Embryonic facial prominence (tissue), 1 donor: Measurements from ENCODE around the gene PRLR.
"Not testable (repeated sequence)": the region's sequence is repeated elsewhere in the genome, so short reads cannot be mapped to it uniquely, and the experiment has no call there.

ENCODE experiments used
- DNase-seq: peaks from one replicate; pipeline ENCODE4 v3.0.0-alpha.2; 2016; ENCODE audit errors: extremely low spot score

The PRLR gene

DNA sequence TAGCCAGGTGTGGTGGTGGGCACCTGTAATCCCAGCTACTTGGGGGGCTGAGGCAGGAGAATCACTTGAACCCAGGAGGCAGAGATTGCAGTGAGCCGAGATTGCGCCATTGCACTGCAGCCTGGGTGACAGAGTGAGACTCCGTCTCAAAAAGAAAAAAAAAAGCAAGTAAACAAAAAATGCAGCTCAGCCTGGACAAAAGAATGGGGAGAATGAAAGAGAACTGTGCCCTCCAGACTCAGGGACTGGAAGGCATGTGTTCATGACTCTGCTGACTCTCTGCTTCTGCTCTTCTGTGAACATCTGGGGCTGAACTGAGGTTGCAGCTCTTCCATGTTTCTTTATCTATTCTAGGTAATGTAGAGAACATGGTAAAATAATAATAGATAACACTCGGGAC is 194.4 kb downstream of the PRLR start:
- not testable (repeated sequence) for DNase-seq

DNA sequence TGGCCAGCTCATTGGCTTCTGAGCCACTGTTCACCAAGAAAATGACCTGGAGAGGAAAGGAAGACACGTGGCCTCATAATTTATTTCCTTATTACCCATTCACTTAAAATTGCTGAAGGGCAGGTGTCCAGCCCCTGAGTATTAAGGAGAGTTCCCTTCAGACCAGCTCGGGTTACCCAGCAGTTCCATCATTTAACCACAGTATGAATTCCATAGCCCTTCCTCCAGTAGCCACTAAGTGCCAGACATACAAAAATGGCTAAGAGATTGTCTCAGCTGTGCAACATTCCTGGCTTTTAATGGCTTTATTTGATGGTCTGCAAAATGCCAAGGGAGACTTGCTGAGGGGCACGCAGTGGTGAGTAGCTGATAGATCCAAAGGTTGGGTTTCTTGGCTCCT is 195.0 kb downstream of the PRLR start:
- DNase-seq: no peak

DNA sequence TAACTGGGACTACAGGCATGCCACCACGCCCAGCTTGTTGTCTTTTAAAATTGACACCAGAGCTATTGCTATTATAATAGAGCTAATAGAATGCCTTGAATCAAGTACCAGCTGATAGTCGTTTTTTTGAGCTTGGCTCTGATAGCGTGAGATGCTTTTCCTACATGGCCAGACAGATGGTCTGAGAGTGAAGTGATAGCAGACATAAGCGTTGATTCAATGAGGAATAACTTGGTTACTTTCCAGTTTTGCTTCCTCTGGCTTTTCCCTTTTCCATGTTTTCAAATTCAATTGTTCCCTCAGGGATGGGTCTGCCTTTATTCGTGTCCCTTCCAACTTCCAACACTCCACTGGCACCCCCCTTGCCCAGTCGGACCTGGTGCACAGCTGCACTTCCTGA is 197.9 kb downstream of the PRLR start:
- no peak for DNase-seq

DNA sequence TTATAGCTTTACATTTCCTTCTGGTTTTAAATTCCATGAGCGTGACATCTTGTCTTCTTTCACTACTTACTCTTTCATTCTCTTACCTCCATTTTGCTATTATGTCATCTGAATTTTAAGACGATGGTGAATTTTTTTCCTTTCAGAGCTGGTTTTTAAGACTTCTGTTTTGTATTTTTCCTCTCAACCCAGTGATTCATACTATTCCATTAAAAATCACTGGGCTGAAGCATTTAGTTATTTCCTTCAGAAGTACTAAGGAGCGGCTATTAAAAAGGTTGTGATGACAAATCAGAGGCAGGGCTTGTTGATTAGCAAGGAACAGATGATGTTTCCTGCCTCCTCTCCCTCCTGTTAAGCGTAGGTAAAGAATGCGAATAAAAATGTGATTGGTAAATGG is 199.0 kb downstream of the PRLR start:
- DNase-seq: no peak

DNA sequence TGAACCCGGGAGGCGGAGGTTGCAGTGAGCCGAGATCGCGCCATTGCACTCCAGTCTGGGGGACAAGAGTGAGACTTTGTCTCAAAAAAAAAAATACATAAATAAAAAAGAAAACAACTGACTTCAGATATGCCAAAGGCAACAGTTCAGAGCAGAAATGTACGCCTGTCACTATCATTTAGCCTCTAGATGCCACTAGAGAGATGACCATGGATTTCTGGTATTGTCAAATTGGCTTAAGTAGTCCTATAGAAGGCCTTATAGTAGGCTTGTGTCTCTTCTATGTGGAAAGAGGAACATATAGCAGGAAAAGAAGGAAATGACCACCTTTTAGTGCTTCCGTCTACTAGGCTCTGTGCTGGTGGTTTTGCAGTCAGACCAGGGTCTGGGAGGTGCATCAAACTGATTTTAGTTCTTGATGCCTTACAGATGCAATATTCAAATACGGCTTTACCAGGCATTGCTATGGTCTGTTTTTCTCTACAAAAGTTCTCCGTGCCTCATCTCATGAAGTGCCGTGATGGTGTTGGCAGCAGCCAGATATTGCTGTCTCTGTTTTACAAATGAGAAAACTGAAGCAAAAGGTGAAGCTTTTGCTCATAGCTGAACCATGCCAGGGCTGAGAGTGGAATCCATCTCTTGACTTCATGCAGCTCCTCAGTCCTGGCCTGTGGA is 199.7 kb downstream of the PRLR start:
- no peak for DNase-seq

DNA sequence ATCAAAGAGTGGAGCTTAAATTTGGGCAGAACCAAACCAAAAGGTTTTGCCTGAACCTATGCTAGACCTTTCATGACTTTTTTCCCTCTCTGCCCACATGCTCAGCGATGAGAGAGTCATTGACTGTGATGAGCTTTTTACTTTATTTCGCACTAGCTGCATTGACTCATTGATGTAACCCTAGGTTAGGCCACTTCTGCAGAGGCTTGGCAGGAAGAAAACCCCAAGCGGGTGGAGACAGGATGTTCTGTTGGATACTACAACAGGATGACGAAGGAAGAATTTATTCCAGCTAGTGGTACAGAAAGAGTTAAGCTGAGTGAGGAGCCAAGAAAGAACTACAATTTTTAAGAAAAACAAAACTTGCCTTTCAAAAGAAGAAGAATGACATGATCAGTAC is 201.0 kb downstream of the PRLR start:
- no peak for DNase-seq

DNA sequence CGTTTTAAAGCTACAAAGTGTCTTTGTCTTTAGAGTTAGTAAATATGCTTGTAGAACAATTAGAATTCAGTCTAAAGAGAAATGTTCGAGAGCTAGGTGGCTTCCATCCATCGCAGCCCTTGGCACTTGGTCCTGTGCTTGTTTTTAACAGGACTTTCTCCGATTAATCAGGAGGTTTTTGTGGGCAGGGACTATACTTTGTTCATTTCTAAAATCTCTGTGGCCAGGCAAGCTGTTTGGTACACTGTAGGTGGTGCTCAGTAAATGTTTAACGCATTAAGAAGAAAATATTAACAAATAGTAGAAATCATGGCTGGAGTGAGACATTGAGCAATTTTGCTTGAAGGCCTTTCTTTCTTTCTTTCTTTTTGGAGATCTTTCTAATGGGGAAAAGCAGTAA is 203.3 kb downstream of the PRLR start:
- no peak for DNase-seq

DNA sequence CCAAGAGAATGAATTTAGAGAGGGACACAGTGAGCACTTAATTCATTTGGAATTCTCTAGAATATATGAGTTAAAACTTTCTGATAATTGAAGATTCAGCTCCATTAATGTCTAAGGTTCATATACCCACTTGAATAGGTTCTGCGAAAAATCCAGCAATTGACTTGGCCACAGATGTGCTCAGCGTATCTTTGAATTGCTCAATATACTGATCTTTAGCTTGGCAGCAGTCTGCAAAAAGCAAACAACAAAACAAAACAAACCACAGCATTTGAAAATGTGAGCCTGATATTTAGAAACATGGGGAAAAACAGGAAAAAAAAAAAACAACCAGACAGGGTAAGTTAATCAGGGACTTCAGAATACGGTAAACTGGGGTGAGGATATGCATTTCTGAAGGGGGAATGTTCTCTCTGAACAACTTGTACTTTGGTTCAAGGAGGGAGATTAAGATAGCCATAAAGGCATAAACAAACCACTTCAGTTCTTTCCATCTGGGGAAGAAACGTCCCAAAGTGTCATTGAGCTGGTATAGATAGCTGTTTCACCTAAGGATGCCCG is 203.9 kb downstream of the PRLR start:
- DNase-seq: no peak

DNA sequence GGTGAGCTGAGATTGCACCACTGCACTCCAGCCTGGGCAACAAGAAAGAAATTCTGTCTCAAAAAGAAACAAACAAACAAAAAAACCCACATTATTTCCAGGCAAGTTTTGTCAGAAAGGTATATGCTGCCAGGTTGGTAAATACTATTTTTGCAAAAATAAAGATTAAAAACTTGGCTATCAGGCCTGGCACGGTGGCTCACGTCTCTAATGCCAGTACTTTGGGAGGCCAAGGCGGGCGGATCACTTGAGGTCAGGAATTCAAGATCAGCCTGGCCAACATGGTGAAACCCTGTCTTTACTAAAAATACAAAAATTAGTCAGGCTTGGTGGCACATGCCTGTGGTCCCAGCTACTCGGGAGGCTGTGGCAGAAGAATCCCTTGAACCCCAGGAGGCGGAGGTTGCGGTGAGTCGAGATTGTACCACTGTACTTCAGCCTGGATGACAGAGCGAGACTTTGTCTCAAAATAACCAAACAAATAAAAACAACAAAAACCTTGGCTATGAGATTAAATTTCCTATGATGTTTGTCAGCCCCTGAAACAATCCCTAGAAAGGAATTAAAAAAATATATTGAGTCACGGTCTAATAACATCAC is 205.3 kb downstream of the PRLR start:
- DNase-seq: no peak

DNA sequence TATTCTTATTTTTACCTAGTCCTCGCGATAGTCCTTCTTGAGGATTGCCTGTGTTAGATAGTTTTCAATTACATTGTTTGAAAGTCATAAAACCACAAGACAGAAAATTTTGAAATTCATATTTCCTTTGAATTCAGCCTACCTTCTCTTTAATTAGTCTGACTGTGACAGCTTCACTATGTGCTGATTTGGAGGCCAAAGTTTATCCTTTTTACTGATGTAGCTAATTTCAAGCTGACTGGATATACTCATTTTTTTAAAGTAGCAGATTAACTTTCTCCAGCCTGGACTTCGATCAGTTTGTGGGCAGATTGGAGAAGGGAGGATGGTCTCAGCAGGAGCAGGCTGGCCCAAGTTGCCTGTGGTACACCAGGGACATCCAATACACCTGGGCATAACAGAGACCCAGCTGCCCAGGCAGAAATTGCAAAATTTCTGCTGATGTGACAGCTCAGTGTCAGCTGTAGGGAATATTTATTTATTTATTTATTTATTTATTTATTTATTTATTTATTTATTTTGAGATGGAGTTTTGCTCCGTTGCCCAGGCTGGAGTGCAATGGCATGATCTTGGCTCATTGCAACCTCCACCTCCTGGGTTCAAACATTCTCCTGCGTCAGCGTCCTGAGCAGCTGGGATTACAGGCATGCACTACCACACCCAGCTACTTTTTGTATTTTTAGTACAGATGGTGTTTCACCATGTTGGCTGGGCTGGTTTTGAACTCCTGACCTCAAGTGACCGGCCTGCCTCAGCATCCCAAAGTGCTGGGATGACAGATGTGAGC is 206.7 kb downstream of the PRLR start:
- DNase-seq: no peak

DNA sequence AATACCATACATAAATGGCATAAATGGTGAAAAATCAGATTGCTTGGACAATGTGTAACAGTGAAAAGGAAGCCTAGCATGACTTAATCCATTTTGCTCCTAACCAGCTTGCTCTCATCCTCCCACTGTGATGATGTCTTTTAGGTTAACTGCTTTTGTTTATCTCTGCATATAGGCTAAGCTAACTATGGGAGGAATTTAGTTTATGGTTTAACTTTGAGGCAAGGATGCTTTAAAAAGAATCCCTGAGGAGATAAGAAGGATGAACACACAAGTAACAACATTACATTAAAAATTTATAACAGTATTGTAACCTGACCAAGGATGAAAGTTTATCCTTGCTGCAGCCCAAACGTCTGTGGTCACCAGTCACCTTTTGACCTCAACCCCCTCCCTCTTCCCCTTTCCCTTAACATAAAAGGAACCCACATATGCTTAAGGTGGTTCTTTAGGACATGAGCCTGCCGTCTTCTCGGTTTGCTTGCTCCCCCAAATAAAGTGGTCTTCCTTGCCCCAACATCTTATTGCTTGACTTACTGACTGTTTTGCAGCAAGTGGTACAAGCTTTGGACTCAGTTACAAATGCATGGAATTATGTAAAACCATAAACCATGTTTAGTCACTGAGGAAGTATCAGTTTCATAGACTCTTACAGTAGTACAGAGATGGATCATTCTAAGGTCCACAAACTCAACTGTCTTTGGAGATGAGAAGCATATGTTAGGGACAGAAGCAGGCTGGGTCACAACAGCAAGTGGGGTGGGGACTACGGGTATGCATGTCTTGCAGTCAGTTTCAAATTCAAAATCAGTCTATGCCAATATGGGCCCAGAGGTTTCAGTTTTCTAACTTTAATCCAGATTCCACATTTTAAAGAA is 213.9 kb downstream of the PRLR start:
- DNase-seq: no peak

DNA sequence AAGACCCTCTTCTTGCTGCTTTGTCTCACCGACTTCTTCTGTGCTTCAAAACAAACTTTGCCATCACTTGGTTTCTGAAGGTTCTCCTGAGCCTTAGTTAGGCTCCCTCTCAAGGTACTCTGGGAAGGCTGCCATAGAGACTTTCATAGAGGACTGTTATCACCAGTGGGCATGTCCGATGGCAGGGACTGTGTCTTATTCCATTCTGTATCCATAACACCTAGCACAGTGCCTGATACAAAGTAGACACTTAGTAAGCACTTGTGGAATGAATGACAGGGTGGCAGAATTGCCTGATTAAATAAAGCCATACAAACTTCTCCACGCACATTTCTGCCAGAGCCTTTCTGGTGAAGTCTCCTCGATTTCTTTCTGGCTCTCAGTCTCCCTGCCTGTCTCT is 215.2 kb downstream of the PRLR start:
- DNase-seq: no peak

DNA sequence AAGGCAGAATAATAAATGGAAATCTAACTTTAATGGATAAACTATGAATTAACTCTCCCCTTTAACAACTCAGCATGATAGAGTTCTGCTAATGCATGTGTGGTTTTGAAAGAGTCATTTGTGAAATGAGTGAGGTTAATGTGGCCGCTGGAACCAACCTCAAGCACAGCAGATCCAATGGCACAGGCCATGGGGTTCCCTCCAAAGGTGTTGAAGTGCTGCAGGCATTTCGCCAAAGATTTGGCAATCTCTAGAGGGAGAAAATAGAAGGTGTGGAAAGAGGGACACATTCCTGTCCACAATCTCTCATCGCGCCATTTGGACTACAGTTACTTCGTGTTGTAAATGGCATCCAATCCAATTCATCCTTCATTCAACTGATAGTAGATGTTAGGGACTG is 217.5 kb downstream of the PRLR start:
- DNase-seq: no peak

DNA sequence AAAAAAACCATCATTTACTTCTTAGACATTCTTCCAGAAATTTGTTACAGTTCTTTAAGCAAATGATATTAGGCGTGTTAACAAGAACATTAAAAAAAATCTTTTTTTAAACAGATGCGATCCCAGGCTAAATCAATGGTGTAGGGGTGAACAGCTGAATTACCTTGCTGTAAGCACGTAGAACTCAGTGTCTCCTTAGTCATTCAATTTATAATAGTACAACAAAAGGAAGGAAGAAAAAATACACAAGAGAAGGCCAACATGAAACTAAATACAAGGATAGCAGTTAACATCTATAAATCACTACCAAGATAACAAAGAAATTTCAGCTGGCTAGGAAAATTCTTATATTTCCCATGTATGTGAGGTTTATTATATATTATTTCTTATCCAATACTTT is 217.9 kb downstream of the PRLR start:
- DNase-seq: no peak

DNA sequence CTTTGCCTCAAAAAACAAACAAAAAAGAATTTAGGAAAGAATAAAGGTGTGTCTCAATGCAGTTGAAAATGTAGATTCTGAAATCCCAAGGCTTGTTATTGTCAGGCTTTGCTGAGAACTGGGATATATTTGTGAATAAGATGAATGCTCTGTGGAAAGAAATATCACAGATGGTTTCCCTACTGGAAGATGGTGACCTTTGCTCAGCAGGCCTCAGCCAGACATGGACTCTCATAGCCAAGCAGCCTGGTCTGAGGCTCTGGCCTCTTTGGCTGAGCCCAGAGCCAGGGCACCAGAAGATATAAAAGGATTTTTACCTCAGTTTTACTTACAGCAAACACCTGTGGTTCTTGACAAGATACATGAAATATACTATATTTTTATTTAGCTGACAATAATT is 219.6 kb downstream of the PRLR start:
- no peak for DNase-seq

DNA sequence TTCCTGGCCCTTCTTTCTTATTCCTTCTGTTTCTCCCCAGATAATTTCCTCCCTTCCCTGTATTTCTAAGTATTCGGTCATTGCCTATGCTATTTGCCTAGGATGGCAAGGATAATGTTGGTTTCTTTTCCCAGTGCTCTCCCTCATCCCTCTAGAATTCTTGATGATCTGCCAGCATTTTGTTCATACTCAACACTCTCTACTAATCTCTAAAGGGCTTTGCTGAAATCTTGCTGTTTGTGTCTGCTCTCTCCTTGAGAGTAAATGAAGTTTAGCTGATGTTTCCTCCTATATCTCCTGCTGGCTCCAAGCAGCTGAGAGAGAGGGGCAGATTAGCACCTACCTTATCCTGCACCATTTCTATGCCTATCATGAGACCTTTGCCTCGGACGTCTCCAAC is 220.6 kb downstream of the PRLR start:
- no peak for DNase-seq

DNA sequence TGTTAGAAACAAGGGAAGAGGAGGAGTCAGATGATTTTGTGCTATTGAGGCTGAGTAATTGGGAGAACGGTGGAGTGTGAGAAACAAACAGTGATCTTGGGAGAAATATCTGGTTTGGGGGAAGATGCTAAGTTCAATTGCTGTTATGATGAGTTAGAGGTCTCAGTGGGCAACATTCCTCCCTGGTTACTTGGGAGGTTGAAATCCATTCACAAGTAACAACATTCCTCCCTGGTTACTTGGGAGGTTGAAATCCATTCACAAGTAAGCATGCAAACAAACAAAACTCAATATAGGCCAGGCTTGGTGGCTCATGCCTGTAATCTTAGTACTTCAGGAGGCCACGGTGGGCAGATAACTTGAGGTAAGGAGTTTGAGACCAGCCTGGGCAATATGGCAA is 221.3 kb downstream of the PRLR start:
- DNase-seq: no peak

DNA sequence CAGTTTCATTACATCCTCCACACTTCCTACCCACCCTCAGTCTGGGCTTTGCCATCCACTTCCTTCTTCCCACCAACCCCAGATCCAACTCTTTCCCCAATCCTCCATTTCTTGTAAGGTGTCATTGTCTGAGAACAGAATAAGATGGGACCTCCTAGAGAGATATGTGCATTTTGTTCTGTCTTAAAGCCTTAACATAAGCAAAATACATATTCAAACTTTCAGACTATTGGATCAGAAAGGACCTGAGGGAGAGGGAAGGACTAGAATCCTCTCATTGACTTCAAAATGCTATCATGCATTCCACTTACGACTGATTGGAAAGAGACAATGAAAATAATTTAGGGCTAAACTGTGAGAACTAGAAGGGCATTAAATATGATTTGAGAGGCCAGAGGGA is 225.5 kb downstream of the PRLR start:
- DNase-seq: no peak

DNA sequence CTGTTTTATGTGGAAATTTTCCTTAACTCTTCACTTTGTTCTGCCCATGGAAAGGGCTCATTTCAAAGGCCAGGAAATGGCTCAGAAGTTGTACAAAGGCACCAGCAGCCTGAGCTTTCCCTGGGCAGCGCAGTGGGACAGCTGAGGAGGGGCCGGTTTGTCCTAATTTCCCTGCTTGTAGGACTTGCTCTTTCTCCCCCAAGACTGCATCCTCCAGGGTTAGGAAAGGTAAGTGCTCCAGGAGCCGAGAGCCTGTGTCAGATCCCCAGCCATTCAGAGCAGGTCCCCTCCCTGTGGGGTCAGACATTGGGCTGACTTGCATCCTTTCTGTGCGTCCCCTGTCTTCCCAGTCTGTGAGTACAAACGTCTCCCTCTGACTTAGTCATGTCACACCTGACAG is 226.1 kb downstream of the PRLR start:
- DNase-seq: no peak

DNA sequence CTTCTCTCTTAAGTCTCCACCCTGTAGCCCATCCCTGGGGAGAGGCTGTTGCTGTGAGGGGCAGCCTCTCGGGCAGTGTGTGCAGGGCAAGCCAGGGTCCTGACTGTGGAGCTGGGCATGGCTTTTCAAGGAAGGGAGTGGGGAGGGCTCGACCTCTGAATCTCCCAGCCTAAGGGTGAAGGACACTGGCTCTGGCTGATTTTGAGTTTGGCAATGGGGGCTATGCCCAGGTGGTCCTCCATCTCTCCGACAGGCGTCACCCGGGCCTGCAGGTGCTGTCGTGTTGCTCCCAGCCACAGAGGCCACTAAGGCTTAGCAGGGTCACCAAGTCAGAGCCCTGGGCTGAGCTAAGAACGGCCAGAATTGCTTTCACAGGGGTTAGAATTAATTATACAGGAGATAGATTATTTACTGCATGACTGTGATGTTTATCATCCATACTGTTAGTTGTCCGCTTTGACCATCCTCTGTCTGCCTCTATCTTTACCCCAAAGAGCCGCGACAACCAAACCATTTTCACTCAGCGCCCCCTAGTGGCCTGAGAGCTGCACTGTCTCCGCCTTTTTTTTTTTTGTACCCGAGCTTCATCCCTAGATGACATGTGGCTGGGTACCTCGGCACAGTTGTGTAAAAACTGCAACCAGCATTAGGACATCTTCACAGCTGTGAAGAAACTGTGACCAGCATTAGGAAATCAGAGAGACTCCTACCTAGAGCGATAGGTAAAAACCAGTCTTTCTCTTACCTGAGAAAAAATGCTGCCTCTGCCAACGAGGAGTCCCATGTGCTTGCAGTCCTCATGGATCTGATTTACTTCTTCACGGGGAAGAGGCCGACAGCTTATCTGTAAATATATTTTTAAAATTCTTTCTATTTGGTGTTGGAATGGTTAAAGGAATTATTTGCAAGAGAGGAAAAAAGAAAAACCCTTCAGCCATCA is 227.0 kb downstream of the PRLR start:
- no peak for DNase-seq

DNA sequence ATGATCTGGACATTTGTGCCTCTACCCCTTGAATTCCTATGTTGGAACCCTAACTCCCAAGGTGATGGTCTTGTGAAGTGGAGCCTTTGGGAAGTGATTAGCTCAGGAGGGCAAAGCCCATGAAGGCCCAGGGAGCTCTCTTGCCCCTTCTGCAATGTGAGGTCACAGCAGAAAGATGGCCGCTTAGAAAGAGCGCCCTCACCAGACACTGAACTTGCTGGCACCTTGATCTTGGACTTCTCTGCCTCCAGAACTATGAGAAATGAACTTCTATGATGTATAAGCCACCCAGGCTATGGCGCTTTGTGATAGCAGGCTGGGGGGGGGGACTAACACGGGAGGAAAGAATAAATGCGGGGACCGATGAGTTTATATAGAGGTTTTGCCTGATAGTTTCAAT is 227.8 kb downstream of the PRLR start:
- DNase-seq: no peak
